Body of pancreas (tissue), 4 donors: ENCODE measurements around the gene LPCAT1. TPM values are rescaled to one million over a fixed set of nuclear protein-coding genes. Genes with fewer than 3 reads are reported as not detected.
A peak's percentile ranks its signal among the peaks of the same experiment; 100 is the strongest.

Experiments
- ATAC-seq: fragments of 150-250 bp; one replicate; pipeline ENCODE4 v1.9.1; 2016
- DNase-seq, 4 donors: peaks; one replicate each; pipeline ENCODE4 v3.0.0-alpha.2; 2019
- H3K27ac ChIP-seq, 4 donors: fragments of 200-600 bp; sonication (generic); 1 replicate in 3 of 4; 2 replicates in 1 of 4; pipeline versions ENCODE4 v1.5.1 to v1.6.1; 2016 to 2019; ENCODE audit warnings: mild to moderate bottlenecking in 1 of 4, mixed read lengths in 1 of 4, moderate library complexity in 1 of 4
- H3K27me3 ChIP-seq, 2 donors: fragments of 200-600 bp; sonication (generic); one replicate each; pipeline ENCODE4 v1.6.0; 2016; ENCODE audit warnings: mild to moderate bottlenecking in 1 of 2
- H3K36me3 ChIP-seq, 2 donors: fragments of 200-600 bp; sonication (generic); replicated peaks in 1 of 2; 2 replicates each; pipeline ENCODE4 v1.5.1; 2016; ENCODE audit warnings: low read depth in 2 of 2; ENCODE audit not compliant: insufficient read depth in 1 of 2
- H3K4me1 ChIP-seq: fragments of 200-600 bp; sonication (generic); one replicate; pipeline ENCODE4 v1.6.0; 2016
- H3K4me3 ChIP-seq, 2 donors: fragments of 200-600 bp; sonication (generic); 1 replicate in 1 of 2; 2 replicates in 1 of 2; pipeline ENCODE4 v1.5.1; 2016 to 2019
- H3K9me3 ChIP-seq, 3 donors: fragments of 200-600 bp; sonication (generic); 1 replicate in 2 of 3; 2 replicates in 1 of 3; pipeline ENCODE4 v1.5.1; 2016
- CTCF ChIP-seq, 7 experiments: fragments of 450-650 bp in 4 of 7; fragments of 200-600 bp in 3 of 7; sonication (generic) in 3 of 7; IDR thresholded peaks; one replicate each; pipeline ENCODE4 v1.5.1; 2016 to 2019; ENCODE audit warnings: antibody characterized with exemption in 7 of 7
- POLR2A ChIP-seq, 3 donors: fragments of 450-650 bp; IDR thresholded peaks; one replicate each; pipeline ENCODE4 v1.6.1; 2016; ENCODE audit warnings: antibody characterized with exemption in 3 of 3, mild to moderate bottlenecking in 2 of 3
- WGBS, 2 donors: methylation state at CpG; one replicate each; pipeline ENCODE4 v1.1.5; 2017; 5-methylcytosine and 5-hydroxymethylcytosine counted together
- intact Hi-C: fragments of 100-400 bp; cut with DNase I; formaldehyde crosslinking; loops from one replicate; pipeline ENCODE4 v1.15.1; 2023
- total RNA-seq, 2 donors: library from RNA; depleted of rRNA; stranded (reverse); fragments of >200 nt; gene quantifications; one replicate each; pipeline ENCODE4 v1.1.0, GENCODE V29; 2016

The LPCAT1 gene
- total RNA-seq, 2 donors from 2014 or later: 17.1 to 21.5 TPM

DNA sequence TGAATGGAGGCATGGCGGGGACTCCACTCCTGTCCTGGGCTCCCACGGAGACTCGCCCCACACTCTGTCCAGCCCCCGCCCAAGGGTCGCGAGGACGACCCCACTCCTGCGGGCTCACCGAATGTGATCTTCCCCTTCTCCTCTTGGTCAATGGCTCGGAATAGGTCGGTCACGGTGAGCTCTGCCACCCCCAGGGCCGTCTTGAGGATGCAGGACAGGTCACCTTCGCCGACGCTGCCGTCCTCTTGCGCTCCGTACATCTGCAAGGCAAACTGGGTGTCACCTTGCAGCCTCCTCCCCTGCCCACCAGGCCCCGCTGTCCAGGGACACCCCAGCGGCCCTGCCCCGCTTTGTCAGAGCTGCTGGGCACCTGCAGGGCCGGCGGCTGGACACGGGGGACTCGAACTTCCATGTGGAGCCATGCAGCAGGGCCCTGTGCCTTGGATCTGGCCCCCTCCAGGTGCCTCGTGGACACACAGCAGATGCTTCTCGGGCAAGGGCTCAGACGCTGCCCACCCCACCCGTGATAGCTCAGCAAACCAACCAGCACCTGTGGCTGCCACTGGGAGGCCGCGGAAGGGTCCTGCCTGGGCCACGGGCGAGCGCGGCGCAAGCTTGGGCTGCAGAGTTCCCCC, 57.0 kb downstream of the LPCAT1 start:
- Histone ChIP-seq H3K27me3 (no peaks in the 10 kb centered on the region), H3K36me3 (peaks cover 0 to 4% of the 10 kb centered on the region in 2 donors), H3K27ac (no peak overlapping the region), H3K4me1 (no peaks in the 10 kb centered on the region), H3K4me3 (no peak overlapping the region), H3K9me3 (no peaks in the 10 kb centered on the region)
- DNase-seq (peak in 1 of 4 donors; percentile 4), ATAC-seq (no peak)
- TF ChIP-seq POLR2A (IDR thresholded peaks at IDR 0.05): no peak
- no peak for TF ChIP-seq CTCF (IDR thresholded peaks at IDR 0.05)
- 94 to 95% methylated on average over 22 to 36 of the region's 37 CpGs for WGBS, 2 donors
- intact Hi-C loops: no loop called here

- intact Hi-C loops: no loop called here
- peaks cover 0 to 6% of the 10 kb centered on the region in 2 donors for H3K36me3 ChIP-seq
- 96 to 97% methylated on average over 20 to 30 of the region's 30 CpGs for WGBS, 2 donors
- DNase-seq (peak in 1 of 4 donors; percentile 3), ATAC-seq (no peak)
- H3K4me1 ChIP-seq: no peaks in the 10 kb centered on the region
- no peak overlapping the region for H3K4me3 ChIP-seq
- no peak overlapping the region for H3K27ac ChIP-seq
- no peaks in the 10 kb centered on the region for H3K9me3 ChIP-seq
- H3K27me3 ChIP-seq: no peaks in the 10 kb centered on the region
- TF ChIP-seq CTCF (IDR thresholded peaks at IDR 0.05) (no peak), POLR2A (IDR thresholded peaks at IDR 0.05) (no peak)
Measured at GRCh38 chr5:1465966-1466471, 57.7 kb downstream of the LPCAT1 start.

DNA sequence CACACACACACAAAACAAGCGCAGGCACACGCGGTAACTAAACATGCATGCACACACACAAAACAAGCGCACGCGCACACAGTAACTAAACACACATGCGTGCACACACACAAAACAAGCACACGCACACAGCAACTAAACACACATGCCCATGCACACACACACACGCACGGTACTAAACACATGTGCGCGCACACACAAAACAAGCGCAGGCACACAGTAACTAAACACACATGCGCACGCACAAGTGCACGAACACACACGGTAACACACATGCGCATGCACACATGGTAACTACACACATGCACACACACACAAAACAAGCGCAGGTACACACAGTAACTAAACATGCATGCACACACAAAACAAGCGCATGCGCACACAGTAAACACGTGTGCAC, 58.6 kb downstream of the LPCAT1 start:
- no peaks in the 10 kb centered on the region for H3K4me1 ChIP-seq
- DNase-seq: no peak
- no peak overlapping the region for H3K27ac ChIP-seq
- ATAC-seq: no peak
- H3K4me3 ChIP-seq: no peak overlapping the region
- peaks cover 0 to 6% of the 10 kb centered on the region in 2 donors for H3K36me3 ChIP-seq
- H3K9me3 ChIP-seq: no peaks in the 10 kb centered on the region
- intact Hi-C loops: no loop called here
- no peaks in the 10 kb centered on the region for H3K27me3 ChIP-seq
- no peak for TF ChIP-seq CTCF (IDR thresholded peaks at IDR 0.05)
- TF ChIP-seq POLR2A (IDR thresholded peaks at IDR 0.05): no peak
- 87 to 96% methylated on average over 21 to 22 of the region's 22 CpGs for WGBS, 2 donors

- intact Hi-C loops: no loop called here
- H3K27ac ChIP-seq: no peak overlapping the region
- no peaks in the 10 kb centered on the region for H3K4me1 ChIP-seq
- H3K4me3 ChIP-seq: no peak overlapping the region
- no peak for TF ChIP-seq POLR2A (IDR thresholded peaks at IDR 0.05)
- TF ChIP-seq CTCF (IDR thresholded peaks at IDR 0.05): no peak
- H3K9me3 ChIP-seq: no peaks in the 10 kb centered on the region
- ATAC-seq: no peak
- WGBS, 2 donors: 90% methylated on average over 17 to 18 of the region's 18 CpGs
- peaks cover 0 to 6% of the 10 kb centered on the region in 2 donors for H3K36me3 ChIP-seq
- no peaks in the 10 kb centered on the region for H3K27me3 ChIP-seq
- DNase-seq: no peak
Measured at GRCh38 chr5:1464511-1464910, 59.2 kb downstream of the LPCAT1 start.

DNA sequence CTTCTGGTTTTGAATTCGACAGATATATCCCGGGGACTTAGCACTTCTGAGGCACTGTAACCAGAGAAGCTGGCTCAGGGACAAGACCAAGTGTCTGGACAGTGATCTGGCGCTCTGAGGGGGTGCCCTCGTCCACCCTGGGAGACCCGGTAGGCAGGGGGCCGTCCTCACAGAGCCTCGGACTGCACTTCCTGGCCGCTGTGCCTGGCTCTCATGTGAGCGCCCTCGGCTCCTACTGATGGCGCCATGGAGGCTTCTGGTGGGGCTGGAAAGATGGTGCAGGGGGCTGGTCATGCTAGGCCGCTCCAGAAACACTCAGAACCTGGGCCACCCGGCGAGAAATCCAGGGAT, 59.7 kb downstream of the LPCAT1 start:
- intact Hi-C loops: no loop called here
- ATAC-seq: no peak
- no peaks in the 10 kb centered on the region for H3K4me1 ChIP-seq
- no peaks in the 10 kb centered on the region for H3K27me3 ChIP-seq
- no peak overlapping the region for H3K27ac ChIP-seq
- TF ChIP-seq CTCF (IDR thresholded peaks at IDR 0.05): no peak
- TF ChIP-seq POLR2A (IDR thresholded peaks at IDR 0.05): no peak
- DNase-seq: no peak
- H3K9me3 ChIP-seq: no peaks in the 10 kb centered on the region
- H3K36me3 ChIP-seq: peaks cover 0 to 6% of the 10 kb centered on the region in 2 donors
- H3K4me3 ChIP-seq: no peak overlapping the region
- 92 to 95% methylated on average over 7 to 8 of the region's 14 CpGs for WGBS, 2 donors
